Regular cardiac myocyte (primary cell): ENCODE measurements around the gene NME8. TPM values are rescaled to one million over a fixed set of nuclear protein-coding genes. Genes with fewer than 3 reads are reported as not detected.

Source experiments
- total RNA-seq: library from RNA; depleted of rRNA; stranded (reverse); fragments of >200 nt; gene quantifications from 2 replicates; pipeline ENCODE4 v1.2.3, GENCODE V29; 2014

NME8 gene, protein sequence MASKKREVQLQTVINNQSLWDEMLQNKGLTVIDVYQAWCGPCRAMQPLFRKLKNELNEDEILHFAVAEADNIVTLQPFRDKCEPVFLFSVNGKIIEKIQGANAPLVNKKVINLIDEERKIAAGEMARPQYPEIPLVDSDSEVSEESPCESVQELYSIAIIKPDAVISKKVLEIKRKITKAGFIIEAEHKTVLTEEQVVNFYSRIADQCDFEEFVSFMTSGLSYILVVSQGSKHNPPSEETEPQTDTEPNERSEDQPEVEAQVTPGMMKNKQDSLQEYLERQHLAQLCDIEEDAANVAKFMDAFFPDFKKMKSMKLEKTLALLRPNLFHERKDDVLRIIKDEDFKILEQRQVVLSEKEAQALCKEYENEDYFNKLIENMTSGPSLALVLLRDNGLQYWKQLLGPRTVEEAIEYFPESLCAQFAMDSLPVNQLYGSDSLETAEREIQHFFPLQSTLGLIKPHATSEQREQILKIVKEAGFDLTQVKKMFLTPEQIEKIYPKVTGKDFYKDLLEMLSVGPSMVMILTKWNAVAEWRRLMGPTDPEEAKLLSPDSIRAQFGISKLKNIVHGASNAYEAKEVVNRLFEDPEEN
- not detected in 2 replicates for total RNA-seq

GRCh38 chr7:37848297-37848696, at the start of gene NME8:
Gene NME8 (plus strand): TSS chr7:37848597. CDS start chr7:37850267, 1,670 bp downstream.

DNA sequence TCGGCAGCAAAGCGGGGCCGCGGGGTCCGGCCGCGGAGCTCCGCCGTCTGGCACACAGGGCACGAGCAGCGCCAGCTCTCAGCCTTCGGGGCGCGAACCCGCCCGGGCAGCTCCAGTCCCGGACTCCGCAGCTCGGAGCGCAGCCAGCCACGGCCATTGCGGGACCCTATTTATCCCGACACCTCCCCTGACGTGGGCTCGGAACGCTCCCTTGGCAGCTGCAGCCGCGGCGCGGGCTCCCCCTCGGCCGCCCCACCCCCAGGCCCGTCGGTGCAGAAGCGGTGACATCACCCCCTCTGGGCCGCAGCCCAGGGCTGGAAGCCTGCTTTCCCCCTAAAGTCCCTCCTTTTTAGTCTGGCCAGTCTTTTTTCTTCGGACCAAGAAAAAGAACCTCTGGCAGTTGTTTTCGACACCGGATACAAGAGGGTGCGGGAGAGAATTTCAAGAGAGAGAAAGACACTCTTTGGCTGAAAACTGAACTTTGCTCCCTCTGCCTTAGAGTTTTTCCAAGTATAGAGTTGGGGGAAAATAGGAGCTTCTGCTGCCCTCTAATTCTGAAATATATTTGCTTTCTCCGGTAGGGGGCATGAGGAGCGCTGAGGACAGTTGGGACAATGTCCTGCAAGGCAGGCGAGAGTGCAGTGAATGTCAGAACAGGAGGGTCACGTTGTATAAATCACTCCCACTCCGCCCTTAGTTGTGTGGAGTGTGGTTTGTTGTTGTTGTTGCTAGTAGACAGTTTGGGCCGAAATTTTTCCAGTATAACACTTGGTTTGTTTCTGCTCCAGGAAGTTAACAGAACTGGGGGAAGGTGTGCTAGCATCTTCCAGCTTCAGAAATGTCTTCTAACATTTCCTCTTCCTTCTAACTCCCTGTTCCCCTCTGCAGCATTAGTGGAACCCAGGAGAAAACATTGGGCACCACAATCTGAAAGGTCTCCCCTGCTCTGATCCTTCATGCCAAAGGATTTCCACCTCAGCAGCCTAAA, 68.6 kb downstream of the NME8 start, which contains the start of gene SFRP4:
SFRP4 (minus strand) TSS at position 145 of the 988 bp plus-strand sequence. CDS start 280 bp downstream, outside the sequence.

DNA sequence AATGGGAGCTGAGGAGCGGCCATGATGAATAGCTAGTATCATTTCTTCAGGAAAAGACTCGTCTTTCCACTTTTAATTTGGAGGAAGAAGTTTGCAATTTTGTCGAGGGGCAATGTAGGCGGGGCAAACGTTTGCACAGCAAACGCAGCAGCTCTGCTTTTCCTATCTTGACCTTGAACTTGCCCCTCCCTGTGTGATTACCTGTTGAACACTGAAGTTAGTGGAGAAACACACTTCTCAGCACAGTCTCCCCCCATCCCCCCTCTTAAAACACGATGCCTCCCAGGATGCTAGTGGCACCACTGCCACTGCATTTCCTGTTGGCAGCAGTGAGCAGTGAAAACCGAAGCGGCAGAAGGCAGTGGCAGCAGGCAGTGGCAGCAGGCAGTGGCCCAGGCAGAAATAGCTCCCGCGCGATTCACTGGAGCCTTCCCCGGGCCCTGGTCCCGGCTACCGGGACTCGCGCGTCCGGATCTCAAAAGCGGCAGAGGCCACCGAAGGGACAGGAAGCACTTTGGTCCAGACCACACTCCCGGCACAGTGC, 72.0 kb downstream of the NME8 start, which contains the start of gene EPDR1:
EPDR1 (plus strand) TSS at position 336 of the 544 bp plus-strand sequence. CDS start 300 bp downstream, outside the sequence.

Other genes starting within 250 kb of the NME8 start
- not detected in 2 replicates for gene GPR141, start 164.8 kb upstream of the NME8 start, total RNA-seq
- gene SFRP4, start 68.2 kb downstream of the NME8 start, total RNA-seq: 12.3 and 235 TPM in 2 replicates
- gene EPDR1, start 72.0 kb downstream of the NME8 start, total RNA-seq: 54.1 and 119 TPM in 2 replicates